Progenitor cell of endocrine pancreas (in vitro differentiated cells): ENCODE results near the gene STK32B. TPM values are rescaled to one million over a fixed set of nuclear protein-coding genes. Genes with fewer than 3 reads are reported as not detected.
"Not testable (repeated sequence)": the region's sequence is repeated elsewhere in the genome, so short reads cannot be mapped to it uniquely, and the experiment has no call there.

ENCODE experiments used
- DNase-seq: peaks from one replicate; pipeline ENCODE4 v3.0.0; 2021; ENCODE audit warnings: low spot score; ENCODE audit not compliant: unreplicated experiment
- H3K27ac Mint-ChIP-seq: 2 replicates; pipeline ENCODE4 v1.8.0; 2021; ENCODE audit warnings: mild to moderate bottlenecking, moderate library complexity, mixed read lengths
- H3K27me3 Mint-ChIP-seq: 2 replicates; pipeline ENCODE4 v1.8.0; 2021; ENCODE audit warnings: mixed read lengths
- H3K36me3 Mint-ChIP-seq: 2 replicates; pipeline ENCODE4 v1.8.0; 2022; ENCODE audit warnings: mixed read lengths; ENCODE audit not compliant: insufficient read depth
- H3K4me1 Mint-ChIP-seq: 2 replicates; pipeline ENCODE4 v1.8.0; 2021; ENCODE audit warnings: low read depth, mixed read lengths
- H3K4me3 Mint-ChIP-seq: 2 replicates; pipeline ENCODE4 v1.8.0; 2021; ENCODE audit warnings: low read depth, mild to moderate bottlenecking, moderate library complexity, mixed read lengths
- H3K9me3 Mint-ChIP-seq: 2 replicates; pipeline ENCODE4 v1.8.0; 2021; ENCODE audit warnings: low read depth, mixed read lengths
- total RNA-seq: library from RNA; stranded (reverse); gene quantifications from 2 replicates; pipeline ENCODE4 v1.2.1, GENCODE V29; 2021
- TF ChIP-seq, protein P1 (sequence below): fragments of 200-600 bp; sonication (generic); IDR thresholded peaks from one replicate; pipeline ENCODE4 v1.5.0; 2021; ENCODE audit warnings: antibody characterized with exemption, mild to moderate bottlenecking; ENCODE audit not compliant: unreplicated experiment

The STK32B gene
- total RNA-seq, 1 donor from 2014 or later = 0.36 TPM

DNA sequence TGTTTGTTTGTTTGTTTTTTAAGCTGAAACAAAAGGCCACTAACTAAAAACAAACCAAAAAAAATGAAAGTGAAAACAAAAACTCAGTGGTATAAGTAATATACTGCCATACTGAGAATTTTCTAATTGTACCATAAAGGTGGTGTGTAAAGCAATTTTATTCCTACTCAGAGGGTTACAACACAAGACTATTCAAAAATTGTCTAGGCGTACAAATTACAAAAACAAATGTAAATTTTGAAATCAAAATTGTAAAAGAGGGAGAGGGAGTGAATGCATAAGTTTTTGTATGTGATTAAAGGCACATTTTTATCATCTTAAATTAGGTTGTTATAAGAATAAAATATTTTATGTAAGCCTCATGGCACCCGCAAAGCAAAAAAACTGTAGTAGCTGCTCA is 232.6 kb downstream of the STK32B start:
- Mint-ChIP-seq H3K36me3 (no peaks in the 10 kb centered on the region), H3K4me1 (peaks cover 7% of the 10 kb centered on the region), H3K4me3 (no peak overlapping the region), H3K27ac (no peak overlapping the region), H3K9me3 (no peaks in the 10 kb centered on the region), H3K27me3 (peaks cover 4% of the 10 kb centered on the region)
- no peak for DNase-seq
- TF ChIP-seq, protein P1, sequence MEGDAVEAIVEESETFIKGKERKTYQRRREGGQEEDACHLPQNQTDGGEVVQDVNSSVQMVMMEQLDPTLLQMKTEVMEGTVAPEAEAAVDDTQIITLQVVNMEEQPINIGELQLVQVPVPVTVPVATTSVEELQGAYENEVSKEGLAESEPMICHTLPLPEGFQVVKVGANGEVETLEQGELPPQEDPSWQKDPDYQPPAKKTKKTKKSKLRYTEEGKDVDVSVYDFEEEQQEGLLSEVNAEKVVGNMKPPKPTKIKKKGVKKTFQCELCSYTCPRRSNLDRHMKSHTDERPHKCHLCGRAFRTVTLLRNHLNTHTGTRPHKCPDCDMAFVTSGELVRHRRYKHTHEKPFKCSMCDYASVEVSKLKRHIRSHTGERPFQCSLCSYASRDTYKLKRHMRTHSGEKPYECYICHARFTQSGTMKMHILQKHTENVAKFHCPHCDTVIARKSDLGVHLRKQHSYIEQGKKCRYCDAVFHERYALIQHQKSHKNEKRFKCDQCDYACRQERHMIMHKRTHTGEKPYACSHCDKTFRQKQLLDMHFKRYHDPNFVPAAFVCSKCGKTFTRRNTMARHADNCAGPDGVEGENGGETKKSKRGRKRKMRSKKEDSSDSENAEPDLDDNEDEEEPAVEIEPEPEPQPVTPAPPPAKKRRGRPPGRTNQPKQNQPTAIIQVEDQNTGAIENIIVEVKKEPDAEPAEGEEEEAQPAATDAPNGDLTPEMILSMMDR = no peak

DNA sequence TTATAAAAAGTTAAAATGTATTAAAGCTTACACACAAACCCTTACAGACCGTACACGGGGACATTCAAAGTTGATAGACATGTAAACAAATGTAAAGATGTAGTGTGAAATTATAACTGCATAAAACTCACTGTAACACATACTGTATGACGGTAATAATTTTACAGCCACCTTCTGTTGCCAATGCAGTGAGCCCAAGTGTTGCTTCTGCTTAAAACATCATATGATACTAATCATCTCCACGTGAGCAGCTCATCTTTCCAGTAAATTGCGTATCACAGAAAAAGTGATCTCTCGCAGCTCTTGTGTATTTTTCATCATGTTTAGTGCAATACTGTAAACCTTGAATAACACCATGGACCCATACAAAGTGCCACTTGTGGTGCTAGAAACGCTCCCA is 233.2 kb downstream of the STK32B start:
- H3K4me3 Mint-ChIP-seq = no peak overlapping the region
- H3K36me3 Mint-ChIP-seq = no peaks in the 10 kb centered on the region
- H3K27ac Mint-ChIP-seq = no peak overlapping the region
- peaks cover 4% of the 10 kb centered on the region for H3K27me3 Mint-ChIP-seq
- TF ChIP-seq, protein P1 = no peak
- peaks cover 6% of the 10 kb centered on the region for H3K4me1 Mint-ChIP-seq
- DNase-seq = no peak
- H3K9me3 Mint-ChIP-seq = no peaks in the 10 kb centered on the region

DNA sequence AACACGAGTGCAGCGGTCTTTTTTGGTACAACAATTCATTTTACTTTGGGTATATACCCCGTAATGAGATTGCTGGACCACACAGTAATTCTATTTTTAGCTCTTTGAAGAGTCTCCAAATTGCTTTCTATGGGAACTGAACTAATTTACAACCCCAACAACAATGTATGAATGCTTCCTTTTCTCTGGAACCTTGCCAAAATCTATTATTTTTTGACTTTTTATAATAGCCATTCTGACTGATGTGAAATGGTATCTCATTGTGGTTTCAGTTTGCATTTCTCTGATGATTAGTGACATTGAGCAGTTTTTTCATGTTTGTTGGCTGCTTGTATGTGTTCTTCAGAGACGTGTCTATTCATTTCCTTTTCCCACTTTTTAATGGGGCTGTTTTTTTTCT is 240.8 kb downstream of the STK32B start:
- H3K36me3 Mint-ChIP-seq = no peaks in the 10 kb centered on the region
- H3K4me1 Mint-ChIP-seq = no peaks in the 10 kb centered on the region
- H3K27me3 Mint-ChIP-seq = peaks cover 6% of the 10 kb centered on the region
- DNase-seq = no peak
- peaks cover 6% of the 10 kb centered on the region for H3K9me3 Mint-ChIP-seq
- TF ChIP-seq, protein P1 = no peak
- no peak overlapping the region for H3K27ac Mint-ChIP-seq
- no peak overlapping the region for H3K4me3 Mint-ChIP-seq

DNA sequence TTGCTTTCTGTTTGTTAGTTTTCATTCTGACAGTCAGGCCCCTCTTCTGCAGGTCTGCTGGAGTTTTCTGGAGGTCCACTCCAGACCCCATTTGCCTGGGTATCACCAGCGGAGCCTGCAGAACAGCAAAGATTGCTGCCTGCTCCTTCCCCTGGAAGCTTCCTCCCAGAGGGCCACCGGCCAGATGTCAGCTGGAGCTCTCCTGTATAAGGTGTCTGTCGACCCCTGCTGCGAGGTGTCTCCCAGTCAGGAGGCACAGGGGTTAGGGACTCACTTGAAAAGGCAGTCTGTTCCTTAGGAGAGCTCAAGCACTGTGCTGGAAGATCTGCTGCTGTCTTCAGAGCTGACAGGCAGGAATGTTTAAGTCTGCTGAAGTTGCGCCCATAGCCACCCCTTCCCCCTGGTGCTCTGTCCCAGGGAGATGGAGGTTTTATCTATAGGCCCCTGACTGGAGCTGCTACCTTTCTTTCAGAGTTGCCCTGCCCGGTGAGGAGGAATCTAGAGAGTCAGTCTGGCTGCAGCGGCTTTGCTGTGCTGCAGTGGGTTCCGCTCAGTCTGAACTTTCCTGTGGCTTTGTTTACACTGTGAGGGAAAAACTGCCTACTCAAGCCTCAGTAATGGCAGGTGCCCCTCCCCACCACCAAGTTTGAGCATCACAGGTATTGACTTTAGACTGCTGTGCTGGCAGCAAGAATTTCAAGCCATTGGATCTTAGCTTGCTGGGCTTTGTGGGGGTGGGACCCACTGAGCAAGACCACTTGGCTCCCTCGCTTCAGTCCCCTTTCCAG is 246.9 kb downstream of the STK32B start:
- not testable (repeated sequence) for H3K9me3 Mint-ChIP-seq, DNase-seq, H3K36me3 Mint-ChIP-seq, H3K4me3 Mint-ChIP-seq, H3K4me1 Mint-ChIP-seq, H3K27ac Mint-ChIP-seq
- H3K27me3 Mint-ChIP-seq = peaks cover 15% of the 10 kb centered on the region

DNA sequence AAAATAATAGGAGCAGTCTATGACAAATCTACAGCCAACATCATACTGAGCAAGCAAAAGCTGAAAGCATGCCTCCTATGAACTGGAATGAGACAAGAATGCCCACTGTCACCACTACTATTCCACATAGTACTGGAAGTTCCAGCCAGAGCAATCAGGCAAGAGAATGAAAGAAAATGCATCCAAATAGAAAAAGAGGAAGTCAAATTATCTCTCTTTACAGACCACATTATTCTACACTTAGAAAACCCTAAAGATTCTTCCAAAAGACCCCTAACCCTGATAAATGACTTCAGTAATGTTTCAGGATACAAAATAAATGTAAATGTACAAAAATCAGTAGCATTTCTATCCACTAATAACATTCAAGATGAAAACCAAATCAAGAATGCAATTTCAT is 249.0 kb downstream of the STK32B start:
- no peak for DNase-seq
- Mint-ChIP-seq H3K4me3 (no peak overlapping the region), H3K27ac (no peak overlapping the region), H3K4me1 (peaks cover 4% of the 10 kb centered on the region), H3K9me3 (no peaks in the 10 kb centered on the region), H3K27me3 (peaks cover 20% of the 10 kb centered on the region), H3K36me3 (no peaks in the 10 kb centered on the region)
- TF ChIP-seq, protein P1 = no peak

DNA sequence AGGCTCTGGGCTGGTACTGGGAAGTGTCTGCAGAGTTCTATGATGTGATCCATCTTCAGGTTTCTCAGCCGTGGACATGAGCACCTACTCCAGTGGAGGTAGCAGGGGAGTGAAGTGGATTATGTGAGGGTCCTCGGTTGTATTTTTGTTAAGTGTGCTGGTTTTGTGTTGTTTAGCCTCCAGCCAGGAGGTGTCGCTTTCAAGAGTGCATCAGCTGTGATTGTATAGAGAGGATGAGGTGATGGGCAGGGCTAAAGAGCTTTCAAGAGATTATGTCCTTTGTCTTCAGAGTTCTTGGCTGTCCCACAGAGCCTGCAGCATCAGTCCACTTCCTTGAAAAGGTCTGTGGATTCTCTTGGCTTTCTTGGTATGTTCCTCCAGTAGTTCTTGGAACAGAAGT is 256.6 kb downstream of the STK32B start:
- Mint-ChIP-seq H3K27me3 (peaks cover 21% of the 10 kb centered on the region), H3K4me1 (peaks cover 4% of the 10 kb centered on the region), H3K9me3 (peaks cover 6% of the 10 kb centered on the region), H3K27ac (no peak overlapping the region), H3K4me3 (no peak overlapping the region), H3K36me3 (no peaks in the 10 kb centered on the region)
- DNase-seq = no peak
- TF ChIP-seq, protein P1 = no peak
